Ovary (tissue), 9 donors: ENCODE results near the gene DEFB123. TPM values are rescaled to one million over a fixed set of nuclear protein-coding genes. Genes with fewer than 3 reads are reported as not detected.
A peak's percentile ranks its signal among the peaks of the same experiment; 100 is the strongest.

Experiments
- DNase-seq, 5 donors: peaks; one replicate each; pipeline ENCODE4 v3.0.0-alpha.2; 2019 to 2020
- H3K27ac ChIP-seq, 2 donors: fragments of 200-600 bp; one replicate each; pipeline versions ENCODE4 v1.5.1 to v1.8.0; 2019 to 2022
- H3K27me3 ChIP-seq: fragments of 200-600 bp; one replicate; pipeline ENCODE4 v1.8.0; 2022
- H3K36me3 ChIP-seq: fragments of 200-600 bp; sonication (generic); one replicate; pipeline ENCODE4 v1.5.1; 2019
- H3K4me1 ChIP-seq: one replicate; pipeline ENCODE4 v1.8.1; 2013; ENCODE audit warnings: mild to moderate bottlenecking, moderate library complexity; ENCODE audit not compliant: insufficient read depth
- H3K4me3 ChIP-seq: fragments of 200-600 bp; sonication (generic); one replicate; pipeline ENCODE4 v1.5.1; 2017
- H3K9me3 ChIP-seq, 2 donors: fragments of 200-600 bp in 1 of 2; sonication (generic) in 1 of 2; one replicate each; pipeline versions ENCODE4 v1.5.1 to v1.8.1; 2013 to 2019; ENCODE audit warnings: mild to moderate bottlenecking in 1 of 2, moderate library complexity in 1 of 2
- EP300 ChIP-seq: sonication (generic); formaldehyde crosslinking; IDR thresholded peaks from one replicate; pipeline ENCODE4 v1.6.1; 2017; ENCODE audit warnings: antibody characterized with exemption
- POLR2A ChIP-seq: fragments of 450-650 bp; IDR thresholded peaks from one replicate; pipeline ENCODE4 v1.6.1; 2017; ENCODE audit warnings: antibody characterized with exemption, mild to moderate bottlenecking, moderate library complexity
- WGBS, 3 donors: extraction: QIAGEN DNeasy Blood & Tissue Kit in 1 of 3; methylation state at CpG; one replicate each; pipeline versions ENCODE4 v1.1.5 to v1.1.7; 2013 to 2017; 5-methylcytosine and 5-hydroxymethylcytosine counted together
- intact Hi-C, 4 donors: fragments of 100-400 bp; cut with DNase I; formaldehyde crosslinking; loops; one replicate each; pipeline versions ENCODE4 v1.11.0 to v1.15.1; 2022 to 2023
- polyA plus RNA-seq, 2 donors: library from polyadenylated mRNA; stranded (reverse); fragments of 200-250 nt in 1 of 2; fragments of 350-450 nt in 1 of 2; fragmentation: Illumina TruSeq in 1 of 2; extraction: RNeasy Lipid Tissue Mini Kit (QIAGEN cat#74804) in 1 of 2; gene quantifications; one replicate each; pipeline ENCODE4 v1.2.3, GENCODE V29; 2013 to 2014
- total RNA-seq, 7 donors: library from RNA; depleted of rRNA in 2 of 7; stranded (reverse); fragments of >200 nt in 2 of 7; fragmentation: NEBNext Ultra II Directional in 3 of 7; extraction: Animal tissue kit (Norgen Biotek cat#: 25700) in 3 of 7; gene quantifications; one replicate each; pipeline versions ENCODE4 v1.1.0 to v1.2.4, GENCODE V29; 2016 to 2023
- TF ChIP-seq, protein P1 (sequence below), 3 donors: fragments of 450-650 bp in 2 of 3; fragments of 200-600 bp in 1 of 3; IDR thresholded peaks; one replicate each; pipeline versions ENCODE4 v1.5.1 to v1.8.0; 2016 to 2022; ENCODE audit warnings: antibody characterized with exemption in 3 of 3, mild to moderate bottlenecking in 1 of 3
- donor health status: DM: no; HTN: no; CAD: no; lungs with moderate emphysema.
- donor health status: DM: no; HTN: no; CAD: no.
- donor health status: Bipolar disorder and iron deficiency.
- donor health status: DM: yes; HTN: yes; CAD: no.
- donor health status: DM: no; HTN: no; CAD: no.
- donor health status: DM: yes; HTN: yes; CAD: no.

DEFB123 gene
- total and polyA plus RNA-seq, 9 donors: not detected

DNA sequence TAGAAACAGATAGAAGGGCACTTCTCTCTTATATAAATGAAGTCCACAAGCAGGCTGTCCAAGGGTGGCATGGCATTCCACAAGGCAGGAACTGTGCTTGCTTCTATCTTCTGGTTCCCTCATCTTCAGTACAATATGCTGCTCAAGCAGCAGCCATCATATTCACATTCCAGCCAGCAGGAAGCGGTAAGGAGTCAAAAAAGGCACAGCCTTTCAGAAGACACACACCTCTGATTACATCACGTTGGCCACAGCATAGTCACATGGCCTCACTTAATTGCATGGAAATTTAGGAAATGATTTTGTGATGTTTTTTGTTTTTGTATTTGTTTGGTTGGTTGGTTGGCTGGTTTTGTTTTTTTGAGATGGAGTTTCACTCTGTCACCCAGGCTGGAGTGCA, 53.7 kb downstream of the DEFB123 start:
- intact Hi-C loops: no loop called here
- WGBS, 3 donors: 45 to 57% (median 54%) methylated on average over 2 of the region's 2 CpGs
- Histone ChIP-seq H3K4me3 (no peak overlapping the region), H3K9me3 (no peaks in the 10 kb centered on the region), H3K4me1 (peaks cover 5% of the 10 kb centered on the region), H3K36me3 (no peaks in the 10 kb centered on the region), H3K27me3 (no peaks in the 10 kb centered on the region), H3K27ac (no peak overlapping the region)
- TF ChIP-seq EP300 (no peak), POLR2A (no peak)
- TF ChIP-seq, protein P1, sequence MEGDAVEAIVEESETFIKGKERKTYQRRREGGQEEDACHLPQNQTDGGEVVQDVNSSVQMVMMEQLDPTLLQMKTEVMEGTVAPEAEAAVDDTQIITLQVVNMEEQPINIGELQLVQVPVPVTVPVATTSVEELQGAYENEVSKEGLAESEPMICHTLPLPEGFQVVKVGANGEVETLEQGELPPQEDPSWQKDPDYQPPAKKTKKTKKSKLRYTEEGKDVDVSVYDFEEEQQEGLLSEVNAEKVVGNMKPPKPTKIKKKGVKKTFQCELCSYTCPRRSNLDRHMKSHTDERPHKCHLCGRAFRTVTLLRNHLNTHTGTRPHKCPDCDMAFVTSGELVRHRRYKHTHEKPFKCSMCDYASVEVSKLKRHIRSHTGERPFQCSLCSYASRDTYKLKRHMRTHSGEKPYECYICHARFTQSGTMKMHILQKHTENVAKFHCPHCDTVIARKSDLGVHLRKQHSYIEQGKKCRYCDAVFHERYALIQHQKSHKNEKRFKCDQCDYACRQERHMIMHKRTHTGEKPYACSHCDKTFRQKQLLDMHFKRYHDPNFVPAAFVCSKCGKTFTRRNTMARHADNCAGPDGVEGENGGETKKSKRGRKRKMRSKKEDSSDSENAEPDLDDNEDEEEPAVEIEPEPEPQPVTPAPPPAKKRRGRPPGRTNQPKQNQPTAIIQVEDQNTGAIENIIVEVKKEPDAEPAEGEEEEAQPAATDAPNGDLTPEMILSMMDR (IDR thresholded peaks at IDR 0.05): no peak
- DNase-seq: peak in 1 of 5 donors; percentile 59

DNA sequence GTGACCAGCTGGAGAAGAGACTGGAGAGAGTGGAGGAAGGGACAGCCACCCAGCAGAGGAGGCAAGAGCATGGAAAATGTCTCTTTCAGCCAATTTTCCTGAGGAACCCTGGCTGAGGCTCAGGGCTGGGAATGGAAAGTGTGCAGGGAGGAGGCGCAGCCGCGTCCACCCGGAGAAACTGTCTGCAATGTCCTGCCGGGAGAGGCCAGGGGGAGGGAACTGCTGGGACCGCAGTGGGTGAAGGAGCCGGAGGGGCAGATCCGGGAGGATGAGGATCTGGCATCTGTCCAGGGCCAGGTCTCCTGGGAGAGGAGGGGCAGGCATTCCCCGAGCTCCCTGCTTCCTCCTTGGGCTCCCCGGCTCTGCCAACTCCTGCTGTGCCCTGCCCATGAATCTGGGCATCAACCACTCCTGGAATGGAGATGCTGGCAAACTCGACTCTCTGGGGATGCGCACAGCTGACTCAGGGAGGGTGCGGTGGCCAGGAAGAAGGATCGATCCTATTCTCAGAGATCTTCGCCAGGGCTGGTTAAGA, 56.4 kb downstream of the DEFB123 start:
- peak in 4 of 5 donors; percentile 36 to 70 (median 66) for DNase-seq

DNA sequence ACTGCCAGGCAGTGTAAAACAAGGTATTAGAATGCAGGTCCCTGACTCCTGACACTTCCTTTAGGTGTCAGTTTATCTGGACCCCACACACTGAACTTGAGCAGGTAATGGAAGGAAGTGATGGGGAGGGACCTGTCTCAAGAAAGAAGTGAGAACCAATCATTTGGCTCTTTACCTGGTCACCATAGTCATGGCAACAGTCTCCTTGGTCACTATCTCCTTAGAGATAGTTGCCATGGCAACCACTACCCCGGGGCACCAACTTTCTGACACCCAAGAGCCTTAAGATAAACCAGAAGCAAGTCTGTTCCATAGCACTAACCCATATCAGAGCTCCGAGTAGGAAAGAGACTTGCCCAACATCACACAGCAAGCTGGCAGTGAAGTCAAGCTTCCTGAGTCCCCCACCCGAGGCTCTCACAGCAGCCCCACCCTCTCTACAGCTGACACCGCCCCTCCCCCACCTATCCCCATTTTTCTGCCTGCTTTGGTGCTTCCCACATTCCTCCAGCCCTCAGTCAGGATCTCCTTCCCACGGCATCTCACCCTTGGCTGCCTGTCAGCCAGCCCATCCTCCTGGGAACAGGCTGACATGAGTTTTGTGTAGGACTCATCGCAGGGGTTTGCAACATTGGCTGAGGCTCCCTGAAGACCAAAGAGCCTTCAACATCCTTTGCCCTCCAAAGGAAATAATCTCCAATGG, 57.6 kb downstream of the DEFB123 start:
- no peaks in the 10 kb centered on the region for H3K27me3 ChIP-seq
- H3K9me3 ChIP-seq: no peaks in the 10 kb centered on the region
- H3K27ac ChIP-seq: no peak overlapping the region
- TF ChIP-seq, protein P1 (IDR thresholded peaks at IDR 0.05): no peak
- no peak for TF ChIP-seq EP300
- no peak for TF ChIP-seq POLR2A
- peaks cover 5% of the 10 kb centered on the region for H3K4me1 ChIP-seq
- intact Hi-C loops: no loop called here
- H3K4me3 ChIP-seq: no peak overlapping the region
- peak in 1 of 5 donors; percentile 43 for DNase-seq
- H3K36me3 ChIP-seq: no peaks in the 10 kb centered on the region
- 19 to 23% (median 23%) methylated on average over 6 of the region's 6 CpGs for WGBS, 3 donors

More for the DNA sequence above, 56.4 kb downstream of the DEFB123 start:
- WGBS, 3 donors: 11 to 16% (median 14%) methylated on average over 15 of the region's 15 CpGs
- intact Hi-C loops: no loop called here
- H3K27ac ChIP-seq: no peak overlapping the region
- TF ChIP-seq POLR2A (no peak), EP300 (no peak)
- TF ChIP-seq, protein P1 (IDR thresholded peaks at IDR 0.05): no peak
- H3K4me1 ChIP-seq: peaks cover 5% of the 10 kb centered on the region
- H3K9me3 ChIP-seq: no peaks in the 10 kb centered on the region
- H3K27me3 ChIP-seq: no peaks in the 10 kb centered on the region
- H3K36me3 ChIP-seq: no peaks in the 10 kb centered on the region
- H3K4me3 ChIP-seq: no peak overlapping the region

Other genes with a start within 250 kb of the DEFB123 start
- not detected for gene DEFB115, start 183.0 kb upstream of the DEFB123 start, total RNA-seq
- gene DEFB115, start 183.0 kb upstream of the DEFB123 start, polyA plus RNA-seq: not detected
- not detected for gene DEFB116, start 132.0 kb upstream of the DEFB123 start, total RNA-seq
- gene DEFB116, start 132.0 kb upstream of the DEFB123 start, polyA plus RNA-seq: not detected
- gene DEFB118, start 72.0 kb upstream of the DEFB123 start, total RNA-seq: not detected
- under 1 TPM in 1 of 2 donors, not detected in 1; 0.43 TPM for gene DEFB118, start 72.0 kb upstream of the DEFB123 start, polyA plus RNA-seq
- not detected for gene DEFB119, start 50.0 kb upstream of the DEFB123 start, total RNA-seq
- not detected for gene DEFB119, start 50.0 kb upstream of the DEFB123 start, polyA plus RNA-seq
- gene DEFB121, start 34.4 kb upstream of the DEFB123 start, total RNA-seq: not detected
- gene DEFB121, start 34.4 kb upstream of the DEFB123 start, polyA plus RNA-seq: not detected
- gene DEFB124, start 34.5 kb downstream of the DEFB123 start, total RNA-seq: under 1 TPM in 2 of 7 donors, not detected in 5; 0.45 to 0.62 TPM
- under 1 TPM in 1 of 2 donors, not detected in 1; 0.82 TPM for gene DEFB124, start 34.5 kb downstream of the DEFB123 start, polyA plus RNA-seq
- 1 to 10 TPM; 1.1 to 6.5 (median 2.4) TPM for gene REM1, start 34.7 kb downstream of the DEFB123 start, total RNA-seq
- gene REM1, start 34.7 kb downstream of the DEFB123 start, polyA plus RNA-seq: 1 to 10 TPM; 2.9 to 5.3 TPM
- 100 to 1,000 TPM in 3 of 7 donors, 10 to 100 TPM in 4; 30.2 to 158 (median 97.3) TPM for gene HM13, start 73.8 kb downstream of the DEFB123 start, total RNA-seq
- gene HM13, start 73.8 kb downstream of the DEFB123 start, polyA plus RNA-seq: 100 to 1,000 TPM in 1 of 2 donors, 10 to 100 TPM in 1; 72.6 to 129 TPM
- 100 to 1,000 TPM in 3 of 7 donors, 10 to 100 TPM in 4; 42.6 to 353 (median 64.2) TPM for gene ID1, start 164.7 kb downstream of the DEFB123 start, total RNA-seq
- 10 to 100 TPM; 26.0 to 86.9 TPM for gene ID1, start 164.7 kb downstream of the DEFB123 start, polyA plus RNA-seq
- 1 to 10 TPM in 6 of 7 donors, not detected in 1; 1.1 to 3.5 (median 2.1) TPM for gene COX4I2, start 197.3 kb downstream of the DEFB123 start, total RNA-seq
- gene COX4I2, start 197.3 kb downstream of the DEFB123 start, polyA plus RNA-seq: 1 to 10 TPM; 3.5 to 6.6 TPM